Measurements from ENCODE around the gene STAC3.

DNA sequence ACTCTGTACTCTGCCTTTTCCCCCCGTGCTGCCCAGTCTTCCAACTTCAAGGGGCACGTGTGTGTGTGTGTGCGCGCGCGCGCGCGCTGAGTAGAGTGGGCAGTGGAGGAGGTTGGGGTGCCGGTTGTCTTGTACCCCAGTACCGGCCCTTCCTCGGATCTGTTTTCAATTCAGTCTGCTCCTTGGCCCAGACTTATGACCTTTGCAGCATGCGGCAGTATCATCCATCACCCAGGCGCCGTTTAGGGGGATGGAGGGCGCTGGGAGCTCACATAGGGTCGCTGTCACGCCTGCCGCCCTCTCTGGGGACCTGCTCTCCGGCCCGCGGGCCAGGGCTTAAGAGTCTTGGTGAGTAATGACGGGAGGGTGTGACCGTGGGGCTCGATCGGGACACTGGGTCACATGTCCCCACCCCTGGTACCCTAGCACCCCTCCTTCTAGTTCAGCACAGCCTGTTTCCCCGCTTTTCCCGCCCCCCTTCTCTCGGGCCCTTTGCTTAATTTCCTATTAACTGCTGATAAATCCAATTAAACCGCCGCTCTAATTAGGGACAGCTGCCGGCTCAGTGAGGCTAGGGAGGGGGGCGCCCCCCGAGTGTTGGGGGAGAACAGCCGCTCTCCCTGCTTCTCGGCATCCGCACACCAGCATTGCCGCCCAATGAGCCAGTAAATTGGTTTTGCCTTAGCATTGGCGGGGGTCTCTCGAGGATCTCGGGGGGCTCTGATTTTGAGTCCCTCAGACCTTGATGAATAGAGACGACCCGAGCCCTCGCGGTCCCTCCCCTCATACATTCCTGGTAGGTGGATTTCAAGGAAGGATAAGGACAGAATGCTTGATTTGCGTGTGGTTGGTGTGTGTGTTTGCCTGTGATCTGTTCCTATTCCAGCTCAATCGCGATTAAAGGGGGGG lies 9.3 kb downstream of the STAC3 start:
- TF ChIP-seq, protein P1, sequence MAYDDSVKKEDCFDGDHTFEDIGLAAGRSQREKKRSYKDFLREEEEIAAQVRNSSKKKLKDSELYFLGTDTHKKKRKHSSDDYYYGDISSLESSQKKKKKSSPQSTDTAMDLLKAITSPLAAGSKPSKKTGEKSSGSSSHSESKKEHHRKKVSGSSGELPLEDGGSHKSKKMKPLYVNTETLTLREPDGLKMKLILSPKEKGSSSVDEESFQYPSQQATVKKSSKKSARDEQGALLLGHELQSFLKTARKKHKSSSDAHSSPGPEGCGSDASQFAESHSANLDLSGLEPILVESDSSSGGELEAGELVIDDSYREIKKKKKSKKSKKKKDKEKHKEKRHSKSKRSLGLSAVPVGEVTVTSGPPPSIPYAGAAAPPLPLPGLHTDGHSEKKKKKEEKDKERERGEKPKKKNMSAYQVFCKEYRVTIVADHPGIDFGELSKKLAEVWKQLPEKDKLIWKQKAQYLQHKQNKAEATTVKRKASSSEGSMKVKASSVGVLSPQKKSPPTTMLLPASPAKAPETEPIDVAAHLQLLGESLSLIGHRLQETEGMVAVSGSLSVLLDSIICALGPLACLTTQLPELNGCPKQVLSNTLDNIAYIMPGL (CRISPR knock-in tag; IDR thresholded peaks at IDR 0.05), result no peak
- TF ChIP-seq ELF4 (CRISPR knock-in tag; IDR thresholded peaks at IDR 0.05; ENCODE audit: low read depth), result no peak
- TF ChIP-seq, protein P2, sequence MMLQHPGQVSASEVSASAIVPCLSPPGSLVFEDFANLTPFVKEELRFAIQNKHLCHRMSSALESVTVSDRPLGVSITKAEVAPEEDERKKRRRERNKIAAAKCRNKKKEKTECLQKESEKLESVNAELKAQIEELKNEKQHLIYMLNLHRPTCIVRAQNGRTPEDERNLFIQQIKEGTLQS (CRISPR knock-in tag; conservative IDR thresholded peaks at IDR 0.05), result no peak
- TF ChIP-seq, protein P3, sequence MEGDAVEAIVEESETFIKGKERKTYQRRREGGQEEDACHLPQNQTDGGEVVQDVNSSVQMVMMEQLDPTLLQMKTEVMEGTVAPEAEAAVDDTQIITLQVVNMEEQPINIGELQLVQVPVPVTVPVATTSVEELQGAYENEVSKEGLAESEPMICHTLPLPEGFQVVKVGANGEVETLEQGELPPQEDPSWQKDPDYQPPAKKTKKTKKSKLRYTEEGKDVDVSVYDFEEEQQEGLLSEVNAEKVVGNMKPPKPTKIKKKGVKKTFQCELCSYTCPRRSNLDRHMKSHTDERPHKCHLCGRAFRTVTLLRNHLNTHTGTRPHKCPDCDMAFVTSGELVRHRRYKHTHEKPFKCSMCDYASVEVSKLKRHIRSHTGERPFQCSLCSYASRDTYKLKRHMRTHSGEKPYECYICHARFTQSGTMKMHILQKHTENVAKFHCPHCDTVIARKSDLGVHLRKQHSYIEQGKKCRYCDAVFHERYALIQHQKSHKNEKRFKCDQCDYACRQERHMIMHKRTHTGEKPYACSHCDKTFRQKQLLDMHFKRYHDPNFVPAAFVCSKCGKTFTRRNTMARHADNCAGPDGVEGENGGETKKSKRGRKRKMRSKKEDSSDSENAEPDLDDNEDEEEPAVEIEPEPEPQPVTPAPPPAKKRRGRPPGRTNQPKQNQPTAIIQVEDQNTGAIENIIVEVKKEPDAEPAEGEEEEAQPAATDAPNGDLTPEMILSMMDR (IDR thresholded peaks at IDR 0.05), result no peak
- no peak for TF ChIP-seq JAZF1 (CRISPR knock-in tag; IDR thresholded peaks at IDR 0.05)
- no peak for TF ChIP-seq NR2C2 (CRISPR knock-in tag; IDR thresholded peaks at IDR 0.05)
- TF ChIP-seq OVOL2 (CRISPR knock-in tag; IDR thresholded peaks at IDR 0.05; ENCODE audit: borderline replicate concordance), result no peak
- no peak for TF ChIP-seq ZNF263 (CRISPR knock-in tag; IDR thresholded peaks at IDR 0.05; ENCODE audit: low read depth)
- no peak for TF ChIP-seq RELA (CRISPR knock-in tag; IDR thresholded peaks at IDR 0.05; ENCODE audit: borderline replicate concordance)
